ENCODE measurements around the gene CDC34. TPM values are rescaled to one million over a fixed set of nuclear protein-coding genes. Genes with fewer than 3 reads are reported as not detected.

CDC34 gene
- total and polyA plus RNA-seq, 4 donors = 35.5 to 92.0 (median 86.1) TPM

DNA sequence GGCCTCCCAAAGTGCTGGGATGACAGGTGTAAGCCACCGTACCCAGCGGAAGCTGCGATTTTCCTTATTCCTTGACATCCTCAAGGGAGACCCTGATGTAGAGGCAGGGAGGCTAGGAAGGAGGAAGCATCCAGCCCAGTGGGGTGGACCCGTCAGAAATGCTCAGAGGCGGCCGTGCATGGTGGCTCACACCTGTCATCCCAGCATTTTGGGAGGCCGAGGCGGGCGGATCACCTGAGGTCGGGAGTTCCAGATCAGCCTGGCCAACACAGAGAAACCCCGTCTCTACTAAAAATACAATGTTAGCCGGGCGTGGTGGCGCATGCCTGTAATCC, 23.9 kb downstream of the CDC34 start:
- Histone ChIP-seq H3K36me3 (ENCODE audit: control insufficient read depth, insufficient read depth, low read length) (no peaks in the 10 kb centered on the region), H3K27ac (ENCODE audit: low read depth, low read length) (no peak overlapping the region), H3K4me1 (ENCODE audit: control insufficient read depth, insufficient read depth, low read length) (peaks cover 21% of the 10 kb centered on the region), H3K27me3 (ENCODE audit: control insufficient read depth, insufficient read depth, low read length) (no peaks in the 10 kb centered on the region), H3K9me3 (ENCODE audit: control insufficient read depth, insufficient read depth, low read length) (no peaks in the 10 kb centered on the region), H3K4me3 (ENCODE audit: low read depth, low read length) (no peak overlapping the region)
- WGBS (ENCODE audit: insufficient coverage) = 94% methylated on average over 8 of the region's 14 CpGs
- DNase-seq (ENCODE audit: low read depth in 4 of 6, low spot score in 6 of 6) = no peak

- H3K27ac ChIP-seq (ENCODE audit: low read depth, low read length) = no peak overlapping the region
- 78% methylated on average over 30 of the region's 31 CpGs for WGBS (ENCODE audit: insufficient coverage)
Measured at GRCh38 chr19:556611-557382, 25.2 kb downstream of the CDC34 start.

GRCh38 chr19:558770-559439, 27.3 kb downstream of the CDC34 start:
- peaks cover 18% of the 10 kb centered on the region for H3K4me1 ChIP-seq (ENCODE audit: control insufficient read depth, insufficient read depth, low read length)
- no peak overlapping the region for H3K4me3 ChIP-seq (ENCODE audit: low read depth, low read length)
- 30% methylated on average over 12 of the region's 21 CpGs for WGBS (ENCODE audit: insufficient coverage)
- H3K36me3 ChIP-seq (ENCODE audit: control insufficient read depth, insufficient read depth, low read length) = no peaks in the 10 kb centered on the region
- H3K27ac ChIP-seq (ENCODE audit: low read depth, low read length) = peak overlapping the region; percentile 57
- no peaks in the 10 kb centered on the region for H3K9me3 ChIP-seq (ENCODE audit: control insufficient read depth, insufficient read depth, low read length)
- no peaks in the 10 kb centered on the region for H3K27me3 ChIP-seq (ENCODE audit: control insufficient read depth, insufficient read depth, low read length)
- peak in 1 of 6 donors; percentile 76 for DNase-seq (ENCODE audit: low read depth in 4 of 6, low spot score in 6 of 6)

More at GRCh38 chr19:556611-557382, 25.2 kb downstream of the CDC34 start:
- Histone ChIP-seq H3K4me1 (ENCODE audit: control insufficient read depth, insufficient read depth, low read length) (peaks cover 18% of the 10 kb centered on the region), H3K9me3 (ENCODE audit: control insufficient read depth, insufficient read depth, low read length) (no peaks in the 10 kb centered on the region), H3K36me3 (ENCODE audit: control insufficient read depth, insufficient read depth, low read length) (no peaks in the 10 kb centered on the region), H3K27me3 (ENCODE audit: control insufficient read depth, insufficient read depth, low read length) (no peaks in the 10 kb centered on the region), H3K4me3 (ENCODE audit: low read depth, low read length) (no peak overlapping the region)
- DNase-seq (ENCODE audit: low read depth in 4 of 6, low spot score in 6 of 6) = no peak

DNA sequence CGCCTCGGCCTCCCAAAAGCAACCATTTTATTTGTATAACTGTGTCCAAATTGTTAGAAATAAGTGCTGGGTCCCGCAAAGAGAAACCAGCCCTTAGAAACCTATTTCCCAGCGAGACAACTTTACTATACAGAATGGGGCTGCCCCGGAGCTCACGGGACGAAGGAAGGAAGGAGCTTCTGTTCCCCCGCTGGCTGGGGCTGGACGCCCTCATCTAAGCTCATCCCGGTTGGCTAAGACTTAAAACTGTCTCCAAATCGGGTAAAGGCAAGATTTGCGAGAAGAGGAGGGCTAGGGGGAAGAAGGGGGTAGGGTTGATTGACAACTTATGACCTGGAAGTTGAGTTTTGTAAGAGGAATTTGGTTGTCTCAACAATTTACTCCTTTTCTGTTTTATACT, 28.6 kb downstream of the CDC34 start:
- peaks cover 18% of the 10 kb centered on the region for H3K4me1 ChIP-seq (ENCODE audit: control insufficient read depth, insufficient read depth, low read length)
- no peaks in the 10 kb centered on the region for H3K36me3 ChIP-seq (ENCODE audit: control insufficient read depth, insufficient read depth, low read length)
- WGBS (ENCODE audit: insufficient coverage) = 100% methylated on average over 1 of the region's 12 CpGs
- no peak overlapping the region for H3K4me3 ChIP-seq (ENCODE audit: low read depth, low read length)
- DNase-seq (ENCODE audit: low read depth in 4 of 6, low spot score in 6 of 6) = no peak
- H3K9me3 ChIP-seq (ENCODE audit: control insufficient read depth, insufficient read depth, low read length) = no peaks in the 10 kb centered on the region
- H3K27ac ChIP-seq (ENCODE audit: low read depth, low read length) = peak overlapping the region; percentile 40
- H3K27me3 ChIP-seq (ENCODE audit: control insufficient read depth, insufficient read depth, low read length) = no peaks in the 10 kb centered on the region

- Histone ChIP-seq H3K27ac (ENCODE audit: low read depth, low read length) (no peak overlapping the region), H3K9me3 (ENCODE audit: control insufficient read depth, insufficient read depth, low read length) (no peaks in the 10 kb centered on the region), H3K4me3 (ENCODE audit: low read depth, low read length) (no peak overlapping the region), H3K36me3 (ENCODE audit: control insufficient read depth, insufficient read depth, low read length) (no peaks in the 10 kb centered on the region), H3K4me1 (ENCODE audit: control insufficient read depth, insufficient read depth, low read length) (peaks cover 8% of the 10 kb centered on the region), H3K27me3 (ENCODE audit: control insufficient read depth, insufficient read depth, low read length) (peaks cover 4% of the 10 kb centered on the region)
- 62% methylated on average over 17 of the region's 19 CpGs for WGBS (ENCODE audit: insufficient coverage)
- no peak for DNase-seq (ENCODE audit: low read depth in 4 of 6, low spot score in 6 of 6)
Measured at GRCh38 chr19:566403-566802, 34.8 kb downstream of the CDC34 start.

DNA sequence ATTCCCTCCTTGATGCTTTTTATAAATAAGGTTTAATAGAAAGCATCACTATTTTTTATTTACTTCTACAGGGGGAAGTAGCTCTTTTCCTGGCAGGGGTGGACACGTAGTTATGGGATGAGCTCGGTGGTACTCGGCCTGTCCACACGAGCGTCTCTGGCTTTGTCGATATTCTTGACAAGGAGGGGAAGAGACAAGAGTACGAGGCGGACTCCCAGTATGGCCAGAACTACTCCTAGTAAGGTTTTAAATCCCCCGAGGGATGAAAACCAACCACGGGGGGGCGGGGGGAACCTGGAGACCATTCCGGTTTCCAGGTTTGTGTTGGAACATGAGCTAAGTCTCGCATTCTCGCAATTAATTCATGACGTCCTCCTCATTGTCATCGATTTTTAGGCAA, 35.3 kb downstream of the CDC34 start:
- Histone ChIP-seq H3K9me3 (ENCODE audit: control insufficient read depth, insufficient read depth, low read length) (no peaks in the 10 kb centered on the region), H3K27ac (ENCODE audit: low read depth, low read length) (no peak overlapping the region), H3K27me3 (ENCODE audit: control insufficient read depth, insufficient read depth, low read length) (peaks cover 7% of the 10 kb centered on the region), H3K36me3 (ENCODE audit: control insufficient read depth, insufficient read depth, low read length) (no peaks in the 10 kb centered on the region), H3K4me3 (ENCODE audit: low read depth, low read length) (no peak overlapping the region), H3K4me1 (ENCODE audit: control insufficient read depth, insufficient read depth, low read length) (peaks cover 12% of the 10 kb centered on the region)
- WGBS (ENCODE audit: insufficient coverage) = 86% methylated on average over 12 of the region's 16 CpGs
- DNase-seq (ENCODE audit: low read depth in 4 of 6, low spot score in 6 of 6) = no peak

GRCh38 chr19:567296-567900, 35.8 kb downstream of the CDC34 start:
- Histone ChIP-seq H3K9me3 (ENCODE audit: control insufficient read depth, insufficient read depth, low read length) (no peaks in the 10 kb centered on the region), H3K36me3 (ENCODE audit: control insufficient read depth, insufficient read depth, low read length) (no peaks in the 10 kb centered on the region), H3K27me3 (ENCODE audit: control insufficient read depth, insufficient read depth, low read length) (peaks cover 7% of the 10 kb centered on the region), H3K4me1 (ENCODE audit: control insufficient read depth, insufficient read depth, low read length) (peaks cover 15% of the 10 kb centered on the region), H3K4me3 (ENCODE audit: low read depth, low read length) (no peak overlapping the region), H3K27ac (ENCODE audit: low read depth, low read length) (no peak overlapping the region)
- no peak for DNase-seq (ENCODE audit: low read depth in 4 of 6, low spot score in 6 of 6)
- WGBS (ENCODE audit: insufficient coverage) = 94% methylated on average over 20 of the region's 22 CpGs

GRCh38 chr19:570251-570686, 38.7 kb downstream of the CDC34 start:
- Histone ChIP-seq H3K4me3 (ENCODE audit: low read depth, low read length) (no peak overlapping the region), H3K27ac (ENCODE audit: low read depth, low read length) (no peak overlapping the region), H3K27me3 (ENCODE audit: control insufficient read depth, insufficient read depth, low read length) (peaks cover 7% of the 10 kb centered on the region), H3K9me3 (ENCODE audit: control insufficient read depth, insufficient read depth, low read length) (no peaks in the 10 kb centered on the region), H3K36me3 (ENCODE audit: control insufficient read depth, insufficient read depth, low read length) (peaks cover 4% of the 10 kb centered on the region), H3K4me1 (ENCODE audit: control insufficient read depth, insufficient read depth, low read length) (peaks cover 38% of the 10 kb centered on the region)
- DNase-seq (ENCODE audit: low read depth in 4 of 6, low spot score in 6 of 6) = no peak
- WGBS (ENCODE audit: insufficient coverage) = 91% methylated on average over 14 of the region's 25 CpGs

DNA sequence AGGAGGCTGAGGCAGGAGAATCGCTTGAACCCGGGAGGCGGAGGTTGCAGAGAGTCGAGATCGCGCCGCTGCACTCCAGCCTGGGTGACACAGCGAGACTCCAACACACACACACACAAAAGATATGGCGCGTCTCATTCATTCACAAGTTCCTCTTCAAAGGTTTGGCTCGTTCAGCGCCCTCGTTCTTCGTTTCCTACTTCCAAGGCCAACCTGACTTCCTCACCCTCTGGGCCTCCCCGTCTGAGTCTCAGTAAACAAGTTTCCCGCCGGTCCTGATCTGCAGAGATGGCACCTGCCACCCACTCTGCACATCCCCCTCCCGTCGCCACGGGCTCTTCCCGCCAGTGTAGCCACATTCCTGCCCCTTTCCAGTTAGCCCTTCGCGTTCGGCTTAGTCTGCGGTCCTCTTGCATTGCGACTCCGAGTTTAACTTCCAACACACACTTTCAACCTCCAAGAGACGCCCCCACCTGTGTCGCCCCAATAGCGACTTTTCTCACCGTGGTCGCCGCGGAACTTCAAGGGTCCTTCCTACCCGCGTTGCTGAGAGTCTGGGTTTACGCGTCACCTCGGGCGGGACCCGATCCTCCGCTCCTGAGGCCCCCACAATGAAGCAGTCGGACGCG, 39.5 kb downstream of the CDC34 start:
- H3K4me1 ChIP-seq (ENCODE audit: control insufficient read depth, insufficient read depth, low read length) = peaks cover 46% of the 10 kb centered on the region
- H3K27ac ChIP-seq (ENCODE audit: low read depth, low read length) = peak overlapping the region; percentile 92
- peaks cover 9% of the 10 kb centered on the region for H3K36me3 ChIP-seq (ENCODE audit: control insufficient read depth, insufficient read depth, low read length)
- peak overlapping the region; percentile 71 for H3K4me3 ChIP-seq (ENCODE audit: low read depth, low read length)
- DNase-seq (ENCODE audit: low read depth in 4 of 6, low spot score in 6 of 6) = peak in 2 of 6 donors; percentile 3 to 38
- no peaks in the 10 kb centered on the region for H3K9me3 ChIP-seq (ENCODE audit: control insufficient read depth, insufficient read depth, low read length)
- WGBS (ENCODE audit: insufficient coverage) = 5% methylated on average over 44 of the region's 45 CpGs
- peaks cover 7% of the 10 kb centered on the region for H3K27me3 ChIP-seq (ENCODE audit: control insufficient read depth, insufficient read depth, low read length)

Measured in spinal cord (tissue), 10 donors.